Loucy (cell line): ENCODE results near the gene BGN.

Experiments used
- EZH2phosphoT487 ChIP-seq: fragments of 200-600 bp; IDR thresholded peaks from 2 replicates; pipeline ENCODE4 v1.6.1; 2018; ENCODE audit warnings: antibody characterized with exemption, mild to moderate bottlenecking, moderate library complexity, borderline replicate concordance
- TF ChIP-seq, protein P1 (sequence below): fragments of 200-600 bp; sonication (generic); conservative IDR thresholded peaks from 2 replicates; pipeline ENCODE4 v1.5.1; 2014; ENCODE audit warnings: mild to moderate bottlenecking, antibody characterized with exemption, low read length

DNA sequence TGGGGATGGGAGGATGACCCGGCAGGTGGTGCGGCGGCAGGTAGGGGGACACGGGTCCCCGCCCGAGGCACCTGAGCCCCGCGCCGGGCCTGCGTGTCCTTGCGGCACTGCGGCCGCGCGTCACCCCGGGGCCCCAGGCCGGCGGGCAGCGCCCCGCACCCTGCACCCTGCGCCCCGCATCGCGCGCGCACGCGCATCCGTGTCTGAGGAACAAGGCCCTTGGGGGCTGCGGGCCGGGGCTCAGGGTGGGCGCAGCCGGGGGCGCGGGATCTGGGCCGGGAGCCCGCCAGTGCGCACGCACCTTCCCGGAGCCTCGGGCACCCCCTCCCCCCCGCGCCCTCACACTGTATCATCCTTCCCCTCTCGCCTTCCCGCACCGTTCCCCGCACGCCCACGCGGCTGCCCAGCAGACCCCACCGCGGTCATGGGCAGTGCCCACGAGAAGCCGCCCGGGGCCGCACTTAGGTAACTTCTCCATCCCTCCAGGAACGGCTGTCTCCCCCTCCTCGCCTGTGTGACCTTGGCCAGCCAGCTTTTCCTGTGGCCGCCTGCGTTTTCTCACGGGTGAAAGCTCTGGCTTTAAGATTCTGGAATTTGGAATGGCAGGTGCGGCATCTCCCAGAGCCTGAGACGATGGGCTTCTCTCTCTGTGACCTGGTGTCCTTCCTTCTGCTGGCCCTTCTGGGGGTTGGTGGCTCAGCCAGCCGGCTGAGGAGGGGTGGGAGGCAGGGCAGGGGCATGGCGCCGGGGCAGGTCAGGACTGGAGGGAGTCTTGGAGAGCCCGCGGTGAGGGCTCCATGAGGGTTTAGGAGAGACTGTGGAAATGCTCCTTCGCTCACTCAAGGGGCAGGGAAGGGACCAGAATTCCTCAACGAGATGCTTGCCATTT, 23.4 kb downstream of the BGN start:
- no peak for TF ChIP-seq EZH2phosphoT487
- TF ChIP-seq, protein P1, sequence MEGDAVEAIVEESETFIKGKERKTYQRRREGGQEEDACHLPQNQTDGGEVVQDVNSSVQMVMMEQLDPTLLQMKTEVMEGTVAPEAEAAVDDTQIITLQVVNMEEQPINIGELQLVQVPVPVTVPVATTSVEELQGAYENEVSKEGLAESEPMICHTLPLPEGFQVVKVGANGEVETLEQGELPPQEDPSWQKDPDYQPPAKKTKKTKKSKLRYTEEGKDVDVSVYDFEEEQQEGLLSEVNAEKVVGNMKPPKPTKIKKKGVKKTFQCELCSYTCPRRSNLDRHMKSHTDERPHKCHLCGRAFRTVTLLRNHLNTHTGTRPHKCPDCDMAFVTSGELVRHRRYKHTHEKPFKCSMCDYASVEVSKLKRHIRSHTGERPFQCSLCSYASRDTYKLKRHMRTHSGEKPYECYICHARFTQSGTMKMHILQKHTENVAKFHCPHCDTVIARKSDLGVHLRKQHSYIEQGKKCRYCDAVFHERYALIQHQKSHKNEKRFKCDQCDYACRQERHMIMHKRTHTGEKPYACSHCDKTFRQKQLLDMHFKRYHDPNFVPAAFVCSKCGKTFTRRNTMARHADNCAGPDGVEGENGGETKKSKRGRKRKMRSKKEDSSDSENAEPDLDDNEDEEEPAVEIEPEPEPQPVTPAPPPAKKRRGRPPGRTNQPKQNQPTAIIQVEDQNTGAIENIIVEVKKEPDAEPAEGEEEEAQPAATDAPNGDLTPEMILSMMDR: no peak
